HEK293T (cell line): Measurements from ENCODE around the gene CALN1.

Experiments used
- CTCF ChIA-PET: fragments of 350-600 bp; formaldehyde crosslinking; extraction: SDS; loops from one replicate; lab custom pipeline; 2021; ENCODE audit warnings: antibody characterized with exemption, inconsistent platforms; lab: Yijun Ruan, JAX
- POLR2A ChIA-PET: fragments of 350-600 bp; formaldehyde crosslinking; extraction: SDS; loops from one replicate; lab custom pipeline; 2020; ENCODE audit warnings: antibody characterized with exemption, inconsistent platforms; lab: Yijun Ruan, JAX
- DNase-seq: peaks from one replicate; pipeline ENCODE4 v3.0.0; 2012; ENCODE audit warnings: mixed read lengths; ENCODE audit errors: extremely low spot score
- ARNT ChIP-seq: fragments of 450-650 bp; IDR thresholded peaks from 2 replicates; pipeline ENCODE4 v1.6.1; 2017; ENCODE audit warnings: mild to moderate bottlenecking
- BHLHE40 ChIP-seq: fragments of 450-650 bp; IDR thresholded peaks from 2 replicates; pipeline ENCODE4 v1.6.1; 2016; ENCODE audit warnings: mild to moderate bottlenecking, moderate library complexity, borderline replicate concordance
- CTBP1 ChIP-seq: fragments of 450-650 bp; IDR thresholded peaks from 2 replicates; pipeline ENCODE4 v1.6.1; 2016; ENCODE audit warnings: borderline replicate concordance
- ELF4 ChIP-seq: fragments of 450-650 bp; IDR thresholded peaks from 2 replicates; pipeline ENCODE4 v1.6.1; 2017; ENCODE audit warnings: antibody characterized with exemption
- FOXA1 ChIP-seq: fragments of 450-650 bp; IDR thresholded peaks from 2 replicates; pipeline ENCODE4 v1.6.1; 2016; ENCODE audit warnings: mild to moderate bottlenecking
- FOXK2 ChIP-seq: fragments of 450-650 bp; IDR thresholded peaks from 2 replicates; pipeline ENCODE4 v1.6.1; 2016; ENCODE audit warnings: mild to moderate bottlenecking
- FOXM1 ChIP-seq: fragments of 450-650 bp; IDR thresholded peaks from 2 replicates; pipeline ENCODE4 v1.6.1; 2017; ENCODE audit warnings: mild to moderate bottlenecking, borderline replicate concordance
- HDGF ChIP-seq: fragments of 450-650 bp; IDR thresholded peaks from 2 replicates; pipeline ENCODE4 v1.6.1; 2017; ENCODE audit warnings: antibody characterized with exemption, borderline replicate concordance
- L3MBTL2 ChIP-seq: fragments of 450-650 bp; conservative IDR thresholded peaks from 2 replicates; pipeline ENCODE4 v1.6.1; 2016; ENCODE audit warnings: mild to moderate bottlenecking
- LEF1 ChIP-seq: fragments of 450-650 bp; IDR thresholded peaks from 2 replicates; pipeline ENCODE4 v1.6.1; 2017; ENCODE audit warnings: mild to moderate bottlenecking, borderline replicate concordance
- NFRKB ChIP-seq: fragments of 450-650 bp; IDR thresholded peaks from 2 replicates; pipeline ENCODE4 v1.6.1; 2016; ENCODE audit warnings: mild to moderate bottlenecking, moderate library complexity
- SP1 ChIP-seq: fragments of 450-650 bp; IDR thresholded peaks from 2 replicates; pipeline ENCODE4 v1.6.1; 2017
- SUZ12 ChIP-seq: fragments of 450-650 bp; IDR thresholded peaks from 2 replicates; pipeline ENCODE4 v1.6.1; 2016; ENCODE audit warnings: mild to moderate bottlenecking
- TARDBP ChIP-seq: fragments of 450-650 bp; IDR thresholded peaks from 2 replicates; pipeline ENCODE4 v1.6.1; 2016
- ZNF384 ChIP-seq: fragments of 450-650 bp; IDR thresholded peaks from 2 replicates; pipeline ENCODE4 v1.6.1; 2016
- TF ChIP-seq, protein P1 (sequence below): fragments of 450-650 bp; IDR thresholded peaks from 2 replicates; pipeline ENCODE4 v1.6.1; 2016

Gene CALN1

DNA sequence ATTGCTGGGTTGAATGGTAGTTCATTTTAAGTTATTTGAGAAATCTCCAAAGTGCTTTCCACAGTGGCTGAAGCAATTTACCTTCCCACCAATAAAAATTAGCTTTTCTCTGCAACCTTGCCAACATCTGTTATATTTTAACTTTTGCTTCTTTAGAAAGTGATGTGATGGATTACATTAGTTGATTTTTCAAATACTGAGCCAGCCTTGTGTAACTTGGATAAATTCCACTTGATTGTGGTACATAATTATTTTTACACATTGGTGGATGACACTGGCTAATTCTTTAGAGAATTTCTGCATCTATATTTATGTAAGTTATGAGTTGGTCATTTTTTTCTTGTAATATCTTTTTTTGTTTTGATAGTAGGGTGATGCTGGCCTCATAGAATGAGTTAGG is 646.1 kb downstream of the CALN1 start:
- no peak for DNase-seq
- ChIA-PET CTCF (no interaction called here), POLR2A (no interaction called here)
- TF ChIP-seq ARNT (no peak), ZNF384 (no peak)

DNA sequence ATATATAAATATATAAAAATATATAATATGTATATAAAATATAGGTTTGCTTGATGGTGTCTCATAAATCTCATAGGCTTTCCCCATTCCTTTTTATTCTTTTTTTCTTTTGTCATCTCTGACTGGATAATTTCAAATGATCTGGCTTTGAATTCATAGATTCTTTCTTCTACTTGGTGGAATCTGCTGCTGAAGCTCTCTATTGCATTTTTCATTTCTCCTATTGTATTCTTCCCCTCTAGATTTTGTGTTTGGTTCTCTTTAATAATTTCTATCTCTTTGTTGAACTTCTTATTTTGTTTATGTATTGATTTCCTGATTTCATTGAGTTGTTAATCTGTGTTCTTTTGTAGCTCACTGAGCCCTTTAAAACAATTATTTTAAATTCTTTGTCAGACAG is 650.8 kb downstream of the CALN1 start:
- no peak for DNase-seq
- ChIA-PET CTCF (no interaction called here), POLR2A (no interaction called here)
- TF ChIP-seq ARNT (no peak), FOXA1 (no peak), FOXM1 (no peak), L3MBTL2 (no peak), TARDBP (no peak), FOXK2 (no peak), NFRKB (no peak), SUZ12 (no peak), CTBP1 (no peak), ZNF384 (no peak), HDGF (no peak), LEF1 (no peak), ELF4 (no peak), SP1 (no peak), BHLHE40 (no peak)
- TF ChIP-seq, protein P1, sequence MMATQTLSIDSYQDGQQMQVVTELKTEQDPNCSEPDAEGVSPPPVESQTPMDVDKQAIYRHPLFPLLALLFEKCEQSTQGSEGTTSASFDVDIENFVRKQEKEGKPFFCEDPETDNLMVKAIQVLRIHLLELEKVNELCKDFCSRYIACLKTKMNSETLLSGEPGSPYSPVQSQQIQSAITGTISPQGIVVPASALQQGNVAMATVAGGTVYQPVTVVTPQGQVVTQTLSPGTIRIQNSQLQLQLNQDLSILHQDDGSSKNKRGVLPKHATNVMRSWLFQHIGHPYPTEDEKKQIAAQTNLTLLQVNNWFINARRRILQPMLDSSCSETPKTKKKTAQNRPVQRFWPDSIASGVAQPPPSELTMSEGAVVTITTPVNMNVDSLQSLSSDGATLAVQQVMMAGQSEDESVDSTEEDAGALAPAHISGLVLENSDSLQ: no peak

DNA sequence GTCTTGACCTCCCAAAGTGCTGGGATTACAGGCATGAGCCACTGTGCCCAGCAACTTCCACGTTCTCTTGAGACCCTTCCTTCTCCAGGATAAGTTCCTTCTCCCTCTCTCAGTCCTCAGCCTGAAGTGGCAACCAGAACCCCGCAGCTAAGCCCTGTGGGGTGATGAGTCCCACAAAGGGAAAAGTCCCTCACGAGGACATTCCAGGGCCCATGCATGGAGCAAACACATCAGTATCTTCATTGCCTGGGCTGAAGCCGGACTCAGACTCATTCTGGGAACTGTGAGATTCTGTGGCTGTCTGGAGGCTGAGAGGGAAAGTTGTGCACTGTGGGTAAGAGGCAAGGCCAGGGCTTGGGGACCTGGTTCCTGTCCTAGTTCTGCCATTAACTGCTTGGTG is 657.3 kb downstream of the CALN1 start:
- CTCF ChIA-PET: interaction anchor here (0.6 kb wide), 1 partner anchor 739 kb away, joined by 4 read pairs; no protein-coding TSS in a partner anchor
- no peak for TF ChIP-seq TARDBP
- TF ChIP-seq CTBP1: no peak
- TF ChIP-seq ARNT: no peak
- no peak for TF ChIP-seq SP1
- TF ChIP-seq ELF4: no peak
- TF ChIP-seq L3MBTL2: no peak
- no peak for TF ChIP-seq FOXA1
- no peak for TF ChIP-seq ZNF384
- TF ChIP-seq HDGF: no peak
- TF ChIP-seq BHLHE40: no peak
- TF ChIP-seq FOXM1: no peak
- no peak for TF ChIP-seq NFRKB
- no peak for DNase-seq
- POLR2A ChIA-PET: no interaction called here

DNA sequence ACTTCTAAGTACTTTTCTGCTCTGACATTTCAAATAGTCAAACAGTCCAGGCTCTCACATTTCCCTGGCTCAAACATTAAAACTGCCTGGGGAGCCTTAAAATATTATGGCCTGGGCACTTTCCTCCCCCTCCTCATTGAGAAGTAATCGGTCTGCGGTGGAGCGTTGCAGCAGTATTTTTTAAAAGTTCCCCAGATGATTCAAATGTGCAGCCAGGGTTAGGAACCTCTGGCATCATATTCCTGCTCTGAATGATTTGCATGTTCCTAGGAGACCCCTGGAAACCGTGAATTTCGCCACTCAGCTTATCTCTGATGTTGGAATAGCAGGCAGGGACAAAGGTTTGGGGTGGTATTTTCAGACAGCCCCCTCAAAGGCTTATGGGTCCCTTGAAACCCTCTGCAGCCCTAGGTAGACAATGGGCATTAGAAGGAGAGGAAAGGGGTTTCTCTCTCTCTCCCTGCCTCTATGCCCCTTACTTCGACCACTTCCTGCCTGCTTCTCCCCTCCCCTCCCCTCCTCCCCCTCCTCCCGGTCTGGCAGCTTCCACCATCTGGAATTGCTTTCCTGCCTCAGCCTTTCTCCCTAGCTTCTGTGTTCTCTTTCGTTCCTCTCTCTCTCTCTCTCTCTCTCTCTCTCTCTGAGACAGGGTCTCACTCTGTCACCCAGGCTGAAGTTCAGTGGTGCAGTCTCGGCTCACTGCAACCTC is 658.0 kb downstream of the CALN1 start:
- DNase-seq: no peak
- CTCF ChIA-PET: interaction anchor here (0.6 kb wide), 1 partner anchor 740 kb away, joined by 4 read pairs; no protein-coding TSS in a partner anchor
- POLR2A ChIA-PET: no interaction called here
- no peak for TF ChIP-seq L3MBTL2
- TF ChIP-seq, protein P1: no peak
- TF ChIP-seq LEF1: no peak
- TF ChIP-seq BHLHE40: no peak
- no peak for TF ChIP-seq ZNF384
- no peak for TF ChIP-seq SUZ12
- TF ChIP-seq NFRKB: no peak
- TF ChIP-seq FOXM1: no peak
- no peak for TF ChIP-seq TARDBP
- no peak for TF ChIP-seq CTBP1
- TF ChIP-seq ELF4: no peak
- TF ChIP-seq ARNT: no peak
- TF ChIP-seq SP1: no peak
- no peak for TF ChIP-seq FOXK2
- TF ChIP-seq HDGF: no peak
- TF ChIP-seq FOXA1: no peak

DNA sequence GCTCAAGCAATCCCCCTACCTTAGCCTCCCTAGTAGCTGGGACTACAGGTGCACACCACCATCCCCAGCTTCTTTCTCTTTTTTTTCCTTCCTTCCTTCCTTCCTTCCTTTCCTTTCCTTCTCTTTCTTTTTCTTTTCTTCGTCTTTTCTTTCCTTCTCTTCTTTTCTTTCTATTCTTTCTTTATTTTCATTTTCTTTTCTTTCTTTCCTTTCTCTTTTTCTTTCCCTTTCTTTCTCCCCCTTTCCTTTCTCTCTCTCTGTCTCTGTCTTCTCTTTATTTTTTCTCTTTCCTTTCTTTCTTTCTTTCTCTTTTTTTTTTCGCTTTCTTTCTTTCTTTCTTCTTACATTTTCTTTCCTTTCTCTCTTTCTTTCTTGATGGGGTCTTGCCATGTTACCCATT is 658.9 kb downstream of the CALN1 start:
- ChIA-PET CTCF (no interaction called here), POLR2A (no interaction called here)
- no peak for TF ChIP-seq ZNF384
- TF ChIP-seq NFRKB: no peak
- no peak for TF ChIP-seq CTBP1
- TF ChIP-seq SP1: no peak
- TF ChIP-seq BHLHE40: no peak
- TF ChIP-seq HDGF: no peak
- no peak for TF ChIP-seq LEF1
- no peak for TF ChIP-seq ELF4
- TF ChIP-seq TARDBP: no peak
- TF ChIP-seq SUZ12: no peak
- no peak for TF ChIP-seq FOXM1
- TF ChIP-seq, protein P1: no peak
- no peak for DNase-seq
